Vagina (tissue), 2 donors: Measurements from ENCODE around the gene PALLD.

Source experiments
- CTCF ChIP-seq, 3 experiments: fragments of 450-650 bp in 2 of 3; fragments of 200-600 bp in 1 of 3; sonication (generic) in 1 of 3; IDR thresholded peaks; one replicate each; pipeline ENCODE4 v1.5.1; 2017 to 2019; ENCODE audit warnings: antibody characterized with exemption in 3 of 3, mild to moderate bottlenecking in 2 of 3, moderate library complexity in 2 of 3
- POLR2AphosphoS5 ChIP-seq, 2 donors: sonication (generic); formaldehyde crosslinking; IDR thresholded peaks; one replicate each; pipeline ENCODE4 v1.9.0; 2017; ENCODE audit warnings: antibody characterized with exemption in 2 of 2, mild to moderate bottlenecking in 2 of 2, low read depth in 1 of 2; ENCODE audit not compliant: insufficient read depth in 1 of 2

GRCh38 chr4:168673476-168673875 lies 176.6 kb downstream of the PALLD start:
- TF ChIP-seq CTCF (IDR thresholded peaks at IDR 0.05) (no peak), POLR2AphosphoS5 (IDR thresholded peaks at IDR 0.05; ENCODE audit: insufficient read depth in 1 of 2, low read depth in 1 of 2) (no peak)
